ENCODE data around the gene PEX3.

Gene PEX3

DNA sequence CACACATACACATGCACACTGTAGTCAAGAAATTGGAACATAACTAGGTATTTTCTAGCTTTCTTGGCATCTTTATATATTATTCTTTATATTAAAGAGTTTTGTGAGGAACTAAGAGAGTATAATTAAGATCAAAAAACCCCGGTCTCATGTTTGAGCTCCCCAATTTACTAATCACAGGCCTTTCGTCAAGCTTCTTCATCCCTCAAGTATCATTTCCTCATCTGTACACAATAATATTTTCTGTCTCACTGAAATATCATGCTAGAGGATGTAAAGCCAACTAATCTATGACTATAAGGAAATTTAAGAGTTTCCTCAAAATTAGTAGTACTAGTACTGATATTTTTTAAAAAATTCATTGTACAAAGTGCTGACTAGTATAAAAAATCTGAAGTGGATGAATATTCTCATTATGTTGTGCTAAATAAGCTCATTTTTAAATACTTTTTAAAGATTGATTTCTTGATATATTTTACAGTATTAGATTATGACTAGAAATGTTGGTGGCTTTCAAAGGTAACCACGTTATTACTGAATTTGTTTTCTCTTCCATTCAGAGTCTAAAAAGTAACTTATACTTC lies 28.0 kb downstream of the PEX3 start:
- H3K27me3 ChIP-seq (ENCODE audit: control insufficient read depth in 1 of 2, insufficient read depth in 2 of 2, low read length in 2 of 2): no peaks in the 10 kb centered on the region
- H3K9me3 ChIP-seq (ENCODE audit: control insufficient read depth in 1 of 2, low read length in 2 of 2): no peaks in the 10 kb centered on the region
- no peak overlapping the region for H3K9ac ChIP-seq (ENCODE audit: low read depth in 1 of 2, low read length in 2 of 2)
- peaks cover 0 to 7% of the 10 kb centered on the region in 2 donors for H3K36me3 ChIP-seq (ENCODE audit: control insufficient read depth in 1 of 2, insufficient read depth in 2 of 2, low read length in 2 of 2)
- no peak overlapping the region for H3K27ac ChIP-seq (ENCODE audit: low read depth, low read length)
- H3K4me3 ChIP-seq (ENCODE audit: low read depth in 1 of 2, low read length in 2 of 2): no peak overlapping the region
- H3K4me1 ChIP-seq (ENCODE audit: control insufficient read depth in 1 of 2, insufficient read depth in 2 of 2, low read length in 2 of 2): no peaks in the 10 kb centered on the region

DNA sequence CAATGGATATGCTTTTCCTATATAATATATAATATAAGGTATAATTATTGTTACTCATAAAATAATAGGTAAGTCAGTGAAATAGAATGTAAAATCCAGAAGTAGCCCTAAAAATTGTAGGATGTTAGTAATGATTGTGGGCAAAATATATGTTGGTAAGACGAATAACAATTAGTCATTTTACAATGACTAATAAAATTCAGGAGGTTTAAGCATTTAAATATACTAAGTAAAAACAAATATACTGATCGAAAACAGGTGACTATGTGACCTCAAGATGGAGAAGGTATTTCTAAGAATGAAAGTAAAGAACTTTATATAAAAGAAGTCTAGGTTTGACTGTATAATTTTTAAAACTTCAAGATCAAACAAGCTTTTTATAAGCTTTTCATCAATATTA lies 32.0 kb downstream of the PEX3 start:
- Histone ChIP-seq H3K27me3 (ENCODE audit: control insufficient read depth in 1 of 2, insufficient read depth in 2 of 2, low read length in 2 of 2) (no peaks in the 10 kb centered on the region), H3K9me3 (ENCODE audit: control insufficient read depth in 1 of 2, low read length in 2 of 2) (no peaks in the 10 kb centered on the region), H3K9ac (ENCODE audit: low read depth in 1 of 2, low read length in 2 of 2) (no peak overlapping the region), H3K4me3 (ENCODE audit: low read depth in 1 of 2, low read length in 2 of 2) (no peak overlapping the region), H3K36me3 (ENCODE audit: control insufficient read depth in 1 of 2, insufficient read depth in 2 of 2, low read length in 2 of 2) (peaks cover 0 to 2% of the 10 kb centered on the region in 2 donors), H3K27ac (ENCODE audit: low read depth, low read length) (no peak overlapping the region), H3K4me1 (ENCODE audit: control insufficient read depth in 1 of 2, insufficient read depth in 2 of 2, low read length in 2 of 2) (no peaks in the 10 kb centered on the region)

DNA sequence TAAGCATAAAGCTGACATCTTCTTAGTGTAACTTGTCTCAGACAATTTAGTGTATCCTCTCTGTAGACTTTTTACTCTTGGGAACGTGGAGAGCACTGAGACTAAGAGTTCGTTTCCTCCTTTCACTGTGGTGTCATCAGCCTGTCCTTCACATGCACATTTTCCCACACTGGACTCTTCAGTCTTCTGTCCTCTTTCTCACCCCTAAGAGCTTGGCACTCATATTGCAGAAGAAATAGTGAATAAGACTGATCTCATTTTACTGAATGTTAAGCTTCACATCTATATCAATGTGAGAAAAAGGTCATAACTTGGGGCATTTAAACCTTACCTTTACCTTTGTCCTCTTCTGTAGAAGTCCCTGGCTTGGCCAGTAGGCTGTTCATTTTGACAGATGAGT lies 35.4 kb downstream of the PEX3 start:
- Histone ChIP-seq H3K4me3 (ENCODE audit: low read depth in 1 of 2, low read length in 2 of 2) (no peak overlapping the region), H3K4me1 (ENCODE audit: control insufficient read depth in 1 of 2, insufficient read depth in 2 of 2, low read length in 2 of 2) (no peaks in the 10 kb centered on the region), H3K27me3 (ENCODE audit: control insufficient read depth in 1 of 2, insufficient read depth in 2 of 2, low read length in 2 of 2) (no peaks in the 10 kb centered on the region), H3K9me3 (ENCODE audit: control insufficient read depth in 1 of 2, low read length in 2 of 2) (no peaks in the 10 kb centered on the region), H3K27ac (ENCODE audit: low read depth, low read length) (no peak overlapping the region), H3K36me3 (ENCODE audit: control insufficient read depth in 1 of 2, insufficient read depth in 2 of 2, low read length in 2 of 2) (peaks cover 0 to 5% of the 10 kb centered on the region in 2 donors), H3K9ac (ENCODE audit: low read depth in 1 of 2, low read length in 2 of 2) (no peak overlapping the region)

DNA sequence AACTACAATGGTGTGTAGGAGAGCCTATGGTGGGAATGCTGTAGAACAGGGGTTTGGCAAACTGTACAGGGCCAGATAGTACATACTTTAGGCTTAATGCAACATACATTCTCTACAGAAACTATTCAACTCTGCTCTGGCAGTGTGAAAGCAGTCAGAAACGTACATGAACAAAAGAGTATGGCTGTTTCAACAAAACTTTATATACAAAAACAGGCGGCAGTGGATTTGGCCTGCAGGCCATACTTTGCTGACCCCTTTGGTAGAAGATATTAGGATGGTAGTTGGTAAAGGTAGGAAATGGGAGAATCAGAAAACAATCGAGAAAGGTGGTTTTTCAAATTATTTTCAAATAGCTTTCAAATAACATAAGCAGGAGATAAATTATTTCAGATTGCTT lies 36.1 kb downstream of the PEX3 start:
- Histone ChIP-seq H3K9ac (ENCODE audit: low read depth in 1 of 2, low read length in 2 of 2) (no peak overlapping the region), H3K4me1 (ENCODE audit: control insufficient read depth in 1 of 2, insufficient read depth in 2 of 2, low read length in 2 of 2) (no peaks in the 10 kb centered on the region), H3K27ac (ENCODE audit: low read depth, low read length) (no peak overlapping the region), H3K27me3 (ENCODE audit: control insufficient read depth in 1 of 2, insufficient read depth in 2 of 2, low read length in 2 of 2) (no peaks in the 10 kb centered on the region), H3K9me3 (ENCODE audit: control insufficient read depth in 1 of 2, low read length in 2 of 2) (no peaks in the 10 kb centered on the region), H3K4me3 (ENCODE audit: low read depth in 1 of 2, low read length in 2 of 2) (no peak overlapping the region), H3K36me3 (ENCODE audit: control insufficient read depth in 1 of 2, insufficient read depth in 2 of 2, low read length in 2 of 2) (peaks cover 0 to 6% of the 10 kb centered on the region in 2 donors)

DNA sequence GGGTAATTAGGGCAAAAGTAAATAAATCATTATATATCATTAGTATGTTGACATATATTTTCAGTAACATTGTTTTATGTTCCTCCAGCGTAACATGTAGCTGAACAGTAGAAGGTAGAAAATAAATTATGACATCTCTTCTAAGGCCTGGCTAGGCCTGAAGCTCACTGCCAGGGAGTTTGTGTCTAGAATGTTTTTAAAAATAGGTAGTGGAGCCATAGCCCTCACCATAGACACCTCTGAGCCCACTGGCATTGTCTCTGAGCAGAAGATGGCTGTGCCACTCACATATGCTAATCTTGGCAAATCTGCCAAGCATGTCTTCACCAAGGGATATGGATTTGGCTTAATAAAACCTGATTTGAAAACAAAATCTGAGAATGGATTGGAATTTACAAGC lies 39.6 kb downstream of the PEX3 start:
- Histone ChIP-seq H3K4me3 (ENCODE audit: low read depth in 1 of 2, low read length in 2 of 2) (no peak overlapping the region), H3K27ac (ENCODE audit: low read depth, low read length) (no peak overlapping the region), H3K9ac (ENCODE audit: low read depth in 1 of 2, low read length in 2 of 2) (no peak overlapping the region), H3K36me3 (ENCODE audit: control insufficient read depth in 1 of 2, insufficient read depth in 2 of 2, low read length in 2 of 2) (peaks cover 0 to 22% of the 10 kb centered on the region in 2 donors), H3K27me3 (ENCODE audit: control insufficient read depth in 1 of 2, insufficient read depth in 2 of 2, low read length in 2 of 2) (no peaks in the 10 kb centered on the region), H3K9me3 (ENCODE audit: control insufficient read depth in 1 of 2, low read length in 2 of 2) (no peaks in the 10 kb centered on the region), H3K4me1 (ENCODE audit: control insufficient read depth in 1 of 2, insufficient read depth in 2 of 2, low read length in 2 of 2) (no peaks in the 10 kb centered on the region)

DNA sequence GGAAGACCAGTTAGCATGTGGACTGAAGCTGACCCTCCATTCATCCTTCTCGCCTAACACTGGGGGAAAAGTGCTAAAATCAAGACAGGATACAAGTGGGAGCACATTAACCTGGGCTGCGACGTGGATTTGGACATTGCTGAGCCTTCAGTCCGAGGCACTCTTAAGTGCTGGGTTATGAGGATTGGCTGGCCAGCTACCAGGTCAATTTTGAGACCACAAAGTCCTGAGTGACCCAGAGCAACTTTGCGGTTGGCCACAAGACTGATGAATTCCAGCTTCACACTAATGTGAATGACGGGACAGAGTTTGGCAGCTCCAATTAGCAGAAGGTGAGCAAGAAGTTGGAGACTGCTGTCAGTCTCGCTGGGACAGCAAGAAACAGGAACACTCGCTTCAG lies 40.2 kb downstream of the PEX3 start:
- H3K4me3 ChIP-seq (ENCODE audit: low read depth in 1 of 2, low read length in 2 of 2): no peak overlapping the region
- peaks cover 0 to 27% of the 10 kb centered on the region in 2 donors for H3K36me3 ChIP-seq (ENCODE audit: control insufficient read depth in 1 of 2, insufficient read depth in 2 of 2, low read length in 2 of 2)
- no peak overlapping the region for H3K9ac ChIP-seq (ENCODE audit: low read depth in 1 of 2, low read length in 2 of 2)
- no peak overlapping the region for H3K27ac ChIP-seq (ENCODE audit: low read depth, low read length)
- no peaks in the 10 kb centered on the region for H3K9me3 ChIP-seq (ENCODE audit: control insufficient read depth in 1 of 2, low read length in 2 of 2)
- no peaks in the 10 kb centered on the region for H3K4me1 ChIP-seq (ENCODE audit: control insufficient read depth in 1 of 2, insufficient read depth in 2 of 2, low read length in 2 of 2)
- H3K27me3 ChIP-seq (ENCODE audit: control insufficient read depth in 1 of 2, insufficient read depth in 2 of 2, low read length in 2 of 2): no peaks in the 10 kb centered on the region

DNA sequence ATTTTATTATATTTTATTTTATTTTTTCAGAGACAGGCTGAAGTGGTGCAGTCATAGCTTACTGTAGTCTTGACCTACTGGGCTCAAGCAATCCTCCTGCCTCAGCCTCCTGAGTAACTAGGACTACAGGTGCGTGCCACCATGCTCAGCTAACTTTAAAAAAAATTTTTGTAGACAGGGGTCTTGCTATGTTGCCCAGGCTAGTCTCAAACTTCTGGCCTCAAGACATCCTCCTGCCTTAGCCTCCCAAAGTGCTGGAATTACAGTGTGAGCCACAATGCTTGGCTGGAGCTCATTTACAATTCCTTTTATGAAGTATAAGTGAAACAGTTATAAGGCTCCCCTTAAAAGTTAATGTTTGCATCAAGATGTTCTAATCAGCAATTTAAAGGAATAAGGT lies 46.4 kb downstream of the PEX3 start:
- Histone ChIP-seq H3K27me3 (ENCODE audit: control insufficient read depth in 1 of 2, insufficient read depth in 2 of 2, low read length in 2 of 2) (no peaks in the 10 kb centered on the region), H3K36me3 (ENCODE audit: control insufficient read depth in 1 of 2, insufficient read depth in 2 of 2, low read length in 2 of 2) (peaks cover 12 to 67% of the 10 kb centered on the region in 2 donors), H3K4me1 (ENCODE audit: control insufficient read depth in 1 of 2, insufficient read depth in 2 of 2, low read length in 2 of 2) (no peaks in the 10 kb centered on the region)

DNA sequence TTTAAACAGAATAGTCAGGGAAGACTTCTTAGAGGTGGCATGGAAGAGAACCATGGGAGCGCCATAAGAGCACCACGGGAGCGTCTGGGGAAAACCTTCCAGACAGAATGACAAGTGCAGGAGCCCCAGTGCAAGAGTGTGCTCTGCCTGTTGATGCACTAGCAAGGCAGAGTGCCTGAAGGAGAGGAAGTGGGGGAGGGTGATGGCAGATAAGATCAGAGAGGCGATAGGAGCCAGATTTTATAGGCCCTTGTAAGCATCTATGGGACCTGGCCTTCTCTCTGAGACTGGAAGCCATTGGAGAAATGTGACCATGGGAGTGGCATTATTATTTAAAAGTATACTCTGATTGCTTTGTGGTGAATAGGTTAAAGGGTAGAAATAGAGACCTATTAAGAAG lies 47.8 kb downstream of the PEX3 start:
- Histone ChIP-seq H3K27ac (ENCODE audit: low read depth, low read length) (no peak overlapping the region), H3K4me1 (ENCODE audit: control insufficient read depth in 1 of 2, insufficient read depth in 2 of 2, low read length in 2 of 2) (no peaks in the 10 kb centered on the region), H3K27me3 (ENCODE audit: control insufficient read depth in 1 of 2, insufficient read depth in 2 of 2, low read length in 2 of 2) (no peaks in the 10 kb centered on the region), H3K9me3 (ENCODE audit: control insufficient read depth in 1 of 2, low read length in 2 of 2) (no peaks in the 10 kb centered on the region), H3K36me3 (ENCODE audit: control insufficient read depth in 1 of 2, insufficient read depth in 2 of 2, low read length in 2 of 2) (peaks cover 15 to 78% of the 10 kb centered on the region in 2 donors), H3K4me3 (ENCODE audit: low read depth in 1 of 2, low read length in 2 of 2) (no peak overlapping the region), H3K9ac (ENCODE audit: low read depth in 1 of 2, low read length in 2 of 2) (no peak overlapping the region)

More for the DNA sequence above, 46.4 kb downstream of the PEX3 start:
- Histone ChIP-seq H3K27ac (ENCODE audit: low read depth, low read length) (no peak overlapping the region), H3K9ac (ENCODE audit: low read depth in 1 of 2, low read length in 2 of 2) (no peak overlapping the region), H3K4me3 (ENCODE audit: low read depth in 1 of 2, low read length in 2 of 2) (no peak overlapping the region), H3K9me3 (ENCODE audit: control insufficient read depth in 1 of 2, low read length in 2 of 2) (no peaks in the 10 kb centered on the region)

DNA sequence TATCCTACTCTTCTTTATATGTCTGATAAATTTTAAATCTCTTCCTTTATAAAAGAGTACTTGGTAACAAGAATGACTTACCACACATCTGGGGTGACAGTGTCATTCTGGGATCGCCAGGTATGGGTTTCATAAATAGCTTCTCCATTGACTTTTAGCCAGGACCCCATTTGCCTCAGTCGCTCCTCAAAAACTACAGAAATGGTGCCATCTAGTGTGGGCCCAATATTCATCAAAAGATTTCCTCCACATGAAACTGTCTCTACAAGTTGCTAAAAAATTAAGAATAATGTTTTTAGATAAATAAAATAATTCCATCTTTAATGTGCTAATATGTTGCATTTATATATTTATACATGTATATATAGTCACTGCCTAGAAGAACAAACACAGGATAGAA lies 51.2 kb downstream of the PEX3 start:
- no peaks in the 10 kb centered on the region for H3K27me3 ChIP-seq (ENCODE audit: control insufficient read depth in 1 of 2, insufficient read depth in 2 of 2, low read length in 2 of 2)
- H3K9ac ChIP-seq (ENCODE audit: low read depth in 1 of 2, low read length in 2 of 2): no peak overlapping the region
- H3K9me3 ChIP-seq (ENCODE audit: control insufficient read depth in 1 of 2, low read length in 2 of 2): no peaks in the 10 kb centered on the region
- H3K27ac ChIP-seq (ENCODE audit: low read depth, low read length): no peak overlapping the region
- no peak overlapping the region for H3K4me3 ChIP-seq (ENCODE audit: low read depth in 1 of 2, low read length in 2 of 2)
- H3K4me1 ChIP-seq (ENCODE audit: control insufficient read depth in 1 of 2, insufficient read depth in 2 of 2, low read length in 2 of 2): no peaks in the 10 kb centered on the region
- peaks cover 21 to 65% of the 10 kb centered on the region in 2 donors for H3K36me3 ChIP-seq (ENCODE audit: control insufficient read depth in 1 of 2, insufficient read depth in 2 of 2, low read length in 2 of 2)

DNA sequence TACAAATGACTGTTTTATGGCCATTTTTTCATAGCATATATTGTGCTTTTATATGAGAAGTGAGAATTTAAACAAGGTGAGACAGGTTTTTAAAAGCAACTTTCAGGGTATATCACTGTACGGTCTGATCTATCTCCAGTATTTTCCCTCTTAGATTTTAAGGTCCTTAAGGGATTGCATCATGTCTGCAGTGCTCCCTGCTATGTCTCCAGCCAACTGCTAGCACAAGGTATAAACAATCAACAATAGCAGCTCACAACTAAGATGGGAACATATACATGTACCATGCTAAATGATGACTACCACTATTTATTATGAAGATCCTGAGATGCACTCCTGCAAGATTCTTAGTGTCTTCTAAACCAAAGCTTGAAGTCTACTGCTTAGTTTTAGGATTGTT lies 53.8 kb downstream of the PEX3 start:
- Histone ChIP-seq H3K9ac (ENCODE audit: low read depth in 1 of 2, low read length in 2 of 2) (no peak overlapping the region), H3K4me3 (ENCODE audit: low read depth in 1 of 2, low read length in 2 of 2) (no peak overlapping the region), H3K27me3 (ENCODE audit: control insufficient read depth in 1 of 2, insufficient read depth in 2 of 2, low read length in 2 of 2) (no peaks in the 10 kb centered on the region), H3K9me3 (ENCODE audit: control insufficient read depth in 1 of 2, low read length in 2 of 2) (no peaks in the 10 kb centered on the region), H3K36me3 (ENCODE audit: control insufficient read depth in 1 of 2, insufficient read depth in 2 of 2, low read length in 2 of 2) (peaks cover 27 to 60% of the 10 kb centered on the region in 2 donors), H3K4me1 (ENCODE audit: control insufficient read depth in 1 of 2, insufficient read depth in 2 of 2, low read length in 2 of 2) (peaks cover 0 to 4% of the 10 kb centered on the region in 2 donors), H3K27ac (ENCODE audit: low read depth, low read length) (no peak overlapping the region)

DNA sequence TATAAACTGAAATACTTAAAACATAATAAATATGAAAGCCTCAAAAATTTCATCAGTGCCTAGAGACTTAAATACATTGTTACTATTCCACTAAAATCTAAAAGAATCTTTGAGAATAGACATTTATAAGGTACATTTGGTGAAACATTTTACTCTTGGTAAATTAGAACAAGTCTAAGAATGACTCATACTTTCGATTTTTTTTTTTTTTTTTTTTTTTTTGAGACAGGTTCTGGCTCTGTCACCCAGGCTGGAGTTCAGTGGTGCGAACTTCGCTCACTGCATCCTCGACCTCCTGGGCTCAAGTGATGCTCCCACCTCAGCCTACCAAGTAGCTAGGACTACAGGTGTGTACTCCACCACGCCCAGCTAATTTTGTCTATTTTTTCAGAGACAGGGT lies 54.5 kb downstream of the PEX3 start:
- H3K36me3 ChIP-seq (ENCODE audit: control insufficient read depth in 1 of 2, insufficient read depth in 2 of 2, low read length in 2 of 2): peaks cover 22 to 53% of the 10 kb centered on the region in 2 donors
- H3K9ac ChIP-seq (ENCODE audit: low read depth in 1 of 2, low read length in 2 of 2): no peak overlapping the region
- no peaks in the 10 kb centered on the region for H3K9me3 ChIP-seq (ENCODE audit: control insufficient read depth in 1 of 2, low read length in 2 of 2)
- H3K27ac ChIP-seq (ENCODE audit: low read depth, low read length): no peak overlapping the region
- no peaks in the 10 kb centered on the region for H3K27me3 ChIP-seq (ENCODE audit: control insufficient read depth in 1 of 2, insufficient read depth in 2 of 2, low read length in 2 of 2)
- peaks cover 4 to 11% of the 10 kb centered on the region in 2 donors for H3K4me1 ChIP-seq (ENCODE audit: control insufficient read depth in 1 of 2, insufficient read depth in 2 of 2, low read length in 2 of 2)
- H3K4me3 ChIP-seq (ENCODE audit: low read depth in 1 of 2, low read length in 2 of 2): no peak overlapping the region
